ENCODE data around the gene PRDM16.
"Not testable (repeated sequence)": the region's sequence is repeated elsewhere in the genome, so short reads cannot be mapped to it uniquely, and the experiment has no call there.

PRDM16 gene

DNA sequence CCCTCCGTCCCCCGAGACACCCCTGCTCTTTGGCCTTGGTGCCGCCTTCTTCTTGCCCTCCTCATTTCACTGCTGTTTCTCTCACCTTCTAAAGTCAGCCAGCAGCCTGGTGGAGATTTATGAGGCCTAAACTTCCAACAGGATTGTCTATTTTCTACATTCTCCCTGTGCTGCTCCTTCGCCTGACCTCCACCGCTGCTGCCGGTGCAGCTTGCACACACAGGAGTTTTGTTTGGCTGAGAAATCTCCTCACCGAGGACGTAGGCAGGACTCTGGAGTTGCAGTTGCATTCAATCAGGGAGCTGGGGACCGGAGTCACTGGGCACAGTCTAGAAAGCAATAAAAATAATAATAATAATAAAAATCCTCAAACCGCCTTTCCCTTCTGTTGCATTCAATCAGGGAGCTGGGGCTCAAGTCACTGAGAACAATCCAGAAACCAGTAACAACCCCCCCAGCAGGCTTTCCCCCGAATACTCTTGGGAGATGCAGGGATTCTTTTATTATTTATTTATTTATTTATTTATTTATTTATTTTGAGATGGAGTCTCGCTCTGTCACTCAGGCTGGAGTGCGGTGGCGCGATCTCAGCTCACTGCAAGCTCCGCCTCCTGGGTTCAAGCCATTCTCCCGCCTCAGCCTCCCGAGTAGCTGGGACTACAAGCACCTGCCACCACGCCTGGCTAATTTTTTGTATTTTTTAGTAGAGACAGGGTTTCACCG is 19.1 kb downstream of the PRDM16 start:
- H3K9ac ChIP-seq (ENCODE audit: low read depth, low read length); H3K4me3 ChIP-seq (ENCODE audit: low read length); H3K27me3 ChIP-seq (ENCODE audit: insufficient read depth, low read length); H3K36me3 ChIP-seq (ENCODE audit: insufficient read depth, low read length); H3K4me1 ChIP-seq (ENCODE audit: insufficient read depth, low read length); H3K9me3 ChIP-seq (ENCODE audit: insufficient read depth, low read depth, low read length); H3K27ac ChIP-seq (ENCODE audit: low read depth, low read length): not testable (repeated sequence)
- WGBS, result 92% methylated on average over 18 of the region's 20 CpGs

DNA sequence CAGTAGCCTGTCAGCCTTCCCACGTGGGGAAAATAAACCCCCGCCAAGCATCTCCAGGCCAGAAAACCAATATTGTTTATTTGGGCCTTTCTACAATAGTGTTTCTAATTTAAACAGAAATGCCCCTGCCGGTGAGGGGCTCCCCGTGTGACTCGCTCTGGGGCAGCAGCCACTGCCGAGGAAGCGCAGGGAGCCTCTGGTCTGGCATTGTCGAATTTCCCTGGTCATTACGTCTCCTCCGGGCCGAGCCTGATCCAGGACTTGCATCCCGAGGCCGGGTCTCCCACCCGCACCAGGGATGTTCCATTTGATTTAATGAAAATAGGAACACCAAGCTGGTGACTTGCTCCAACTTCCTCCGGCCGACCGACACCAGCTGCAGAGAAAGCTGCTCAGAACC is 20.5 kb downstream of the PRDM16 start:
- WGBS, result 89% methylated on average over 17 of the region's 17 CpGs
- Histone ChIP-seq H3K9ac (ENCODE audit: low read depth, low read length) (no peak overlapping the region), H3K27ac (ENCODE audit: low read depth, low read length) (no peak overlapping the region), H3K36me3 (ENCODE audit: insufficient read depth, low read length) (no peaks in the 10 kb centered on the region), H3K4me3 (ENCODE audit: low read length) (no peak overlapping the region), H3K27me3 (ENCODE audit: insufficient read depth, low read length) (no peaks in the 10 kb centered on the region), H3K9me3 (ENCODE audit: insufficient read depth, low read depth, low read length) (no peaks in the 10 kb centered on the region), H3K4me1 (ENCODE audit: insufficient read depth, low read length) (no peaks in the 10 kb centered on the region)

GRCh38 chr1:3091334-3091733 is 22.3 kb downstream of the PRDM16 start:
- Histone ChIP-seq H3K27ac (ENCODE audit: low read depth, low read length) (no peak overlapping the region), H3K27me3 (ENCODE audit: insufficient read depth, low read length) (no peaks in the 10 kb centered on the region), H3K4me1 (ENCODE audit: insufficient read depth, low read length) (no peaks in the 10 kb centered on the region), H3K4me3 (ENCODE audit: low read length) (no peak overlapping the region), H3K36me3 (ENCODE audit: insufficient read depth, low read length) (no peaks in the 10 kb centered on the region), H3K9ac (ENCODE audit: low read depth, low read length) (no peak overlapping the region), H3K9me3 (ENCODE audit: insufficient read depth, low read depth, low read length) (no peaks in the 10 kb centered on the region)
- 95% methylated on average over 14 of the region's 14 CpGs for WGBS

DNA sequence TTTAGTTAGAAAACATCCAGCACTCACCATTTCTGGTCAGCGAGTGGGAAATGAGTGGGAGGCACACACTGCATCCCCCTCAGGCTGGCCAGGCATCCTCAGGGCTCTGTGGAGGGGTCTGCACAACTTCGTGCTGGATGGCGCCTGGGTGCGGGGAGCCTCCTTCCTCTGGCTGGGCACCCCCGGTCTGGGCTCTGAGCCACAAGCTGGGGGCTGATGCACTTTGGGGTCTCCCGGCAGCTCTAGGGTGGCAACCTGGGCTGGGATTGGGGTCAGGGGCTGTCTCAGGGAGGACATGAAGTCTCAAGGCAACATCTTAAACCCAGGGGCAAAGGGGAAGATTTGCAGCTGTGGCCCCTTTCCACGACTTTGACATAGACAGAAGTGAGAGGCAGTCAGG is 23.5 kb downstream of the PRDM16 start:
- Histone ChIP-seq H3K4me3 (ENCODE audit: low read length) (no peak overlapping the region), H3K4me1 (ENCODE audit: insufficient read depth, low read length) (no peaks in the 10 kb centered on the region), H3K36me3 (ENCODE audit: insufficient read depth, low read length) (no peaks in the 10 kb centered on the region), H3K27ac (ENCODE audit: low read depth, low read length) (no peak overlapping the region), H3K27me3 (ENCODE audit: insufficient read depth, low read length) (no peaks in the 10 kb centered on the region), H3K9me3 (ENCODE audit: insufficient read depth, low read depth, low read length) (no peaks in the 10 kb centered on the region), H3K9ac (ENCODE audit: low read depth, low read length) (no peak overlapping the region)
- 89% methylated on average over 7 of the region's 7 CpGs for WGBS

DNA sequence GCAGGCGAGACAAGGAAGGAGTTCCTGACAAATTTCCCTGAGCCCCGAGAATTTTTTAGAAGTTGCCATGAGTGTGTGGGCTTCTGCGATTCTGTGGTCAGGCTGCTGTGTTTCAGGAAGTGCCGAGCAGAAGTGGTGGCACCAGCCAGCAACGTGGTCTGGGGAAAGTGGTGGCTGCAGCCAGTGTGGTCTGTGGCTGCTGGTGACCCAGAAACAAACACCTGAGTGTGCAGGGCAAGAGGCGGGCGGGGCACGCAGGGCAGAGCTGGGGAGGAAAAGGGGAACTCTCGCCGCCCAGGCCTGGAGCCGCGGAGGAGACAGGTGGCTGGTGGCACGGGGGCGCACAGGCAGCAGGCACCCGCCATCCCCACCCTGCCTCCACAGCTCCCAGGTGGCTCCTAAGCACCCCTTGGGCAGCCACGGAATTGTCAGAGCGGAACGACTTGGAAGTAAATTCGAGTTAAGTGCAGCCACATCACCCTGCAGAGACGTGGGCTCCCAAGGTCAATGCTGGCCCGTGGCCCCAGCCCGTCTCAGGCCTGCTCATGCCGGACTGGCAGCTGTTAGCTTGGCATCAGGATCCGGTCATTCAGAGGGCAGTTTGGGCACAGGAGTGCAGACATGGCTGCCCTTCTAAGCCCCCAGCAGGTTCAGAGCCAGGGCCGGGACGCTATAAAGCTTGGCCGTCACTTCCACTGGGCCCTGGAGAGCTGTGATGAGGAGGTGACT is 25.1 kb downstream of the PRDM16 start:
- no peak overlapping the region for H3K4me3 ChIP-seq (ENCODE audit: low read length)
- H3K36me3 ChIP-seq (ENCODE audit: insufficient read depth, low read length), result no peaks in the 10 kb centered on the region
- no peak overlapping the region for H3K27ac ChIP-seq (ENCODE audit: low read depth, low read length)
- no peaks in the 10 kb centered on the region for H3K9me3 ChIP-seq (ENCODE audit: insufficient read depth, low read depth, low read length)
- no peaks in the 10 kb centered on the region for H3K4me1 ChIP-seq (ENCODE audit: insufficient read depth, low read length)
- H3K27me3 ChIP-seq (ENCODE audit: insufficient read depth, low read length), result no peaks in the 10 kb centered on the region
- H3K9ac ChIP-seq (ENCODE audit: low read depth, low read length), result no peak overlapping the region
- 95% methylated on average over 27 of the region's 27 CpGs for WGBS

DNA sequence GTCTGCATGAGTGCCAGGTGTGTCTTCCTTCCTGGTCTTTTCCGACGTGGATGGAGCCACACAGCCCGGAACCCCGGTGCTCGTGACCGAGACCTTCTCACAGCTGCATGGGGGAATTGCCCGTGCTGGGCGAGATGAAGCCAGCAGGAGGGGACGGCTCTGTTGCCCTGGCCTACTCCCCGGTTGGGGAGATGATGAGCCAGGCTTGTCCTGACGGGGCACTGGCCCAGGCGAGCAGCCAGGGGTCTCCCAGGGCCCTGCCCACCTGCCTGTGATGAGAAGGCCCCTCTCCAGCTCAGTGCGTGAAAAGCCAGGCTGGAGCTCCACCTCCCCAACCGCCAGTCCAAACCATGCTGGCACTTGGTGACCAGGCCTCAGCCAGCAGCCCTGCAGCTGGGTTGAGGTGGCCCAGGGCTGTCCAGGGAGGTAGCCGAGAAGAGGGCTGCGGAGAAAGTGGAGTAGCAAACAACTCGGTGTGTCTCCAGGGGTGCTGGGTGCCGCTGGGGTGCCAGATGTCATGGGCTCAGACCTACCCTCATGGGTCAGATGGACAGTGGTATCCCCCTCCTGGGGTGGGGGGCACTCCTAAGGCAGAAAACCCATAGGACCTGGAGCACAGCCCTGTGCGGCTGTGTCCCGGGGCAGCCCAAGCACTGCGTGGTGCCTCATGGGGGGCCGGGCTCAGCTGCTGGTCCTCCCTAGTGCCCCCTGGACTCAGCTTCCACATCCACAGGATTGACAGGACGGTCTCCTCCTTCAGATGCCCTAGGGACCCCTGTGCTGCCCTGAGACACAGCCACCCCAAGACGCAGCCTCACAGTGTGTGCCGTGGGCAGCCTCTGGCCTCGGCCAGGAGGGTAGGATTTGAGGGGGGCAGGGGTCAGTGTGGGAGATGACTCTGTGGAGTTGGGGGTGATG is 26.1 kb downstream of the PRDM16 start:
- no peaks in the 10 kb centered on the region for H3K36me3 ChIP-seq (ENCODE audit: insufficient read depth, low read length)
- 86% methylated on average over 26 of the region's 26 CpGs for WGBS
- H3K9ac ChIP-seq (ENCODE audit: low read depth, low read length), result no peak overlapping the region
- no peak overlapping the region for H3K4me3 ChIP-seq (ENCODE audit: low read length)
- H3K9me3 ChIP-seq (ENCODE audit: insufficient read depth, low read depth, low read length), result no peaks in the 10 kb centered on the region
- no peaks in the 10 kb centered on the region for H3K4me1 ChIP-seq (ENCODE audit: insufficient read depth, low read length)
- no peak overlapping the region for H3K27ac ChIP-seq (ENCODE audit: low read depth, low read length)
- no peaks in the 10 kb centered on the region for H3K27me3 ChIP-seq (ENCODE audit: insufficient read depth, low read length)

- H3K4me3 ChIP-seq (ENCODE audit: low read length), result no peak overlapping the region
- H3K36me3 ChIP-seq (ENCODE audit: insufficient read depth, low read length), result no peaks in the 10 kb centered on the region
- WGBS, result 92% methylated on average over 13 of the region's 13 CpGs
Observed at GRCh38 chr1:3096345-3096744, 27.3 kb downstream of the PRDM16 start.

GRCh38 chr1:3097231-3097630 is 28.2 kb downstream of the PRDM16 start:
- Histone ChIP-seq H3K4me1 (ENCODE audit: insufficient read depth, low read length) (no peaks in the 10 kb centered on the region), H3K36me3 (ENCODE audit: insufficient read depth, low read length) (no peaks in the 10 kb centered on the region), H3K27me3 (ENCODE audit: insufficient read depth, low read length) (no peaks in the 10 kb centered on the region), H3K9me3 (ENCODE audit: insufficient read depth, low read depth, low read length) (no peaks in the 10 kb centered on the region), H3K4me3 (ENCODE audit: low read length) (no peak overlapping the region), H3K27ac (ENCODE audit: low read depth, low read length) (no peak overlapping the region), H3K9ac (ENCODE audit: low read depth, low read length) (no peak overlapping the region)
- WGBS, result 93% methylated on average over 12 of the region's 12 CpGs

More at GRCh38 chr1:3096345-3096744, 27.3 kb downstream of the PRDM16 start:
- Histone ChIP-seq H3K9me3 (ENCODE audit: insufficient read depth, low read depth, low read length) (no peaks in the 10 kb centered on the region), H3K9ac (ENCODE audit: low read depth, low read length) (no peak overlapping the region), H3K27me3 (ENCODE audit: insufficient read depth, low read length) (no peaks in the 10 kb centered on the region), H3K27ac (ENCODE audit: low read depth, low read length) (no peak overlapping the region), H3K4me1 (ENCODE audit: insufficient read depth, low read length) (no peaks in the 10 kb centered on the region)

- no peaks in the 10 kb centered on the region for H3K9me3 ChIP-seq (ENCODE audit: insufficient read depth, low read depth, low read length)
- no peaks in the 10 kb centered on the region for H3K36me3 ChIP-seq (ENCODE audit: insufficient read depth, low read length)
Observed at GRCh38 chr1:3097861-3098260, 28.9 kb downstream of the PRDM16 start.

GRCh38 chr1:3099861-3100260 is 30.9 kb downstream of the PRDM16 start:
- no peaks in the 10 kb centered on the region for H3K27me3 ChIP-seq (ENCODE audit: insufficient read depth, low read length)
- H3K27ac ChIP-seq (ENCODE audit: low read depth, low read length), result no peak overlapping the region
- peaks cover 7% of the 10 kb centered on the region; the same call in 1 of the 2 replicates for H3K4me1 ChIP-seq (ENCODE audit: insufficient read depth, low read length)
- no peaks in the 10 kb centered on the region for H3K36me3 ChIP-seq (ENCODE audit: insufficient read depth, low read length)
- H3K9me3 ChIP-seq (ENCODE audit: insufficient read depth, low read depth, low read length), result no peaks in the 10 kb centered on the region
- WGBS, result 92% methylated on average over 9 of the region's 9 CpGs
- H3K9ac ChIP-seq (ENCODE audit: low read depth, low read length), result no peak overlapping the region
- H3K4me3 ChIP-seq (ENCODE audit: low read length), result no peak overlapping the region

More at GRCh38 chr1:3097861-3098260, 28.9 kb downstream of the PRDM16 start:
- Histone ChIP-seq H3K4me3 (ENCODE audit: low read length) (no peak overlapping the region), H3K27me3 (ENCODE audit: insufficient read depth, low read length) (no peaks in the 10 kb centered on the region), H3K27ac (ENCODE audit: low read depth, low read length) (no peak overlapping the region), H3K9ac (ENCODE audit: low read depth, low read length) (no peak overlapping the region), H3K4me1 (ENCODE audit: insufficient read depth, low read length) (no peaks in the 10 kb centered on the region)
- WGBS, result 88% methylated on average over 7 of the region's 7 CpGs

Data from HUES64 (cell line).